MV-4-11 (cell line): ENCODE measurements around the gene KRT25.
"Not testable (repeated sequence)": the region's sequence is repeated elsewhere in the genome, so short reads cannot be mapped to it uniquely, and the experiment has no call there.

Experiments
- DNase-seq: peaks from one replicate; lab custom pipeline; 2025; lab: John Stamatoyannopoulos, UW

Gene KRT25

GRCh38 chr17:40753804-40754203 is 1.3 kb downstream of the KRT25 start:
- no peak for DNase-seq

- DNase-seq: no peak
Observed at GRCh38 chr17:40751065-40751464, 4.1 kb downstream of the KRT25 start.

DNA sequence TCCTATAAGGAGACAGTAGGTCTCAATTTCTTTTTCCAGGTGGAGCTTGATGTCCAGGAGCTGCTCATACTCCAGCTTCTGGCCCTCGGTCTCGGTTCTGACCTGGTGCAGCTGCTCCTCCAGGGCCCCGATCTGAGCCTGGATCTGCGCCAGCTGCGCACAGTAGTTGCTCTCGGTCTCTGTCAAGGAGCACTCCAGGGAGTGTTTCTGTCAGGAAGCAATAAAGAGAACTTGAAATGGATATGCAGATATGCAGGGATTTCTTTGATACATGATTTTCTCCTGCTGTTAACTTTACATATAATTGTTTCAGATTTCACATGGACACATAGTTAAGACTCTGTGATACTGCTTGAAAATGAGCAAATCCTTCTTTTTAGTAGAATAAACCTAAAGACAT is 4.7 kb downstream of the KRT25 start:
- no peak for DNase-seq

- DNase-seq: not testable (repeated sequence)
Observed at GRCh38 chr17:40748666-40749065, 6.5 kb downstream of the KRT25 start.

- DNase-seq: no peak
Observed at GRCh38 chr17:40738553-40738952, 16.6 kb downstream of the KRT25 start.

DNA sequence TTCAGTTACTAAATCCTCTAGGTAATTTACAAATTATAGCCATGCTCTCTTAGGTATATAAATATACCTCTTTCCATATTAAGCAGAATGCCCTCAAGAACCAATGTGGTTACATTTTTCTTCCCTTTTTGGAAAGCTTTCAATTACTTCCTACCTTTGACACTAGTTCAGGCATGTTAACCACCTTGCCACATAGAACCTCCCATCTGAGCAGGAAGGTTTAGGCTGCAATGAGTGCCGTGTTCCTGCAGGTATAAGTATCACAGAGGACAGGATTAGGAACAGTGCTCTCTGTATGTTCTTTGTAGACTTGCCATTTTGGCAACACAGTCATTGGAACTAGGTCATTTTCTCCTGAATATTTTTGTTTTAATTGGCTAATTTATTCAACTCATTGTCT is 20.1 kb downstream of the KRT25 start:
- DNase-seq: no peak

DNA sequence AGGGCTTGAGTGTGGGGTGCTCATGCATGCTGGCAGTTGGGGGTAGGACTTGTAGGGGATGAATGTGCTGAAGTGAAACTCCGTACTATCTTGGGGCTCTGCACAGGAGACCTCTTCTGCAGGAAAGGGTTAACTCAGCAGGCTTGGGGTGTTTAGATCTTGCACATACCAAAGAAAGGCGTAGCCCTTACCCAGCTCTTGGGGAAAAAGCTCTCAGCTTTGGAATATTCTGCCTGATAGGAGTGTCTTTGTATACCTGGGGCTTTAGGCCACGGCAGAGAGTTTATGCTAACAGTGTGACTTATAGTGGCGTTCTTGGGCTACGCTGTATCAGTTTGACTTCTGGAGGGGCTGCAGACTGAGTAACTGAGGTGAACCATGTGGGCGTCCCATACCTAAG is 21.1 kb downstream of the KRT25 start:
- no peak for DNase-seq

DNA sequence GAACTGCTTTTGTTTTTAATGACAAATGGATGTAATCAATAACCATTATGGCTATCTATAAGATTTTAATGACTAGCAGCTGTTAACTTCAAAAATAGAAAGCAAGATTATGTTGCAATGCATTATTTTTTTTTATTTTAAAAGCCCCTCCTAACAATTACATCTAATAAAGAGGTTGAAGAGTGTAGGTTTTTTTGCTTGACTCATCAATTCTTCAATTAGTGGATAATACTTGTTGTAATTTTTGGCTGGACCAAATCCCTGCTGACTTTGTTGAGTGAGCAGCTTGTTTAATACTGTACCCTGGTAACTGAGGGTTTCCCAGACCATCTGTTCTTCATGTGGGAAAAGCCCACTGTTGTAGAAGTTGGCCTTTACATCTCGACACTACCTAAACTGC is 24.2 kb downstream of the KRT25 start:
- no peak for DNase-seq

- DNase-seq: peak; percentile 28
Observed at GRCh38 chr17:40727447-40728231, 27.5 kb downstream of the KRT25 start.

DNA sequence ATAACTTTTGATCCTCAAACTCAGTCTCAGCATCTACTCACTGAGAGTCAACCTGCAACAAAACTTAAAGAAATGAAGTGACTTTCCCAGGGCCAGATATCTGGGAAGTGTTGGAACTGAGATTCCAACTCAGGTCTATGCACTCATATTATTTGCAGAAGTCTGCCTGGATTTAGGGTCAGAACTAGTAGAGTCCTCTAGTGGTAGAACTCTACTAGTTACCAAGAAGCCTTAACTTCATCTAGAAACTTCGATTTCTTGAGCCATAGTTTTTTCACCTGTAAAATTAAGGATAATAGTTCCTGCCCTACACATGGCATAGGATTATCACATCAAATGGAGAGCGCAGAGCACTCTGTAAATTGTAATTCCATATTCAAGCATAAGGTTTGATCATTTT is 28.2 kb downstream of the KRT25 start:
- peak; percentile 13 for DNase-seq

- no peak for DNase-seq
Observed at GRCh38 chr17:40724656-40725055, 30.5 kb downstream of the KRT25 start.

- no peak for DNase-seq
Observed at GRCh38 chr17:40722241-40722640, 32.9 kb downstream of the KRT25 start.

- no peak for DNase-seq
Observed at GRCh38 chr17:40720899-40721298, 34.2 kb downstream of the KRT25 start.

GRCh38 chr17:40718930-40719329 is 36.2 kb downstream of the KRT25 start:
- DNase-seq: no peak

DNA sequence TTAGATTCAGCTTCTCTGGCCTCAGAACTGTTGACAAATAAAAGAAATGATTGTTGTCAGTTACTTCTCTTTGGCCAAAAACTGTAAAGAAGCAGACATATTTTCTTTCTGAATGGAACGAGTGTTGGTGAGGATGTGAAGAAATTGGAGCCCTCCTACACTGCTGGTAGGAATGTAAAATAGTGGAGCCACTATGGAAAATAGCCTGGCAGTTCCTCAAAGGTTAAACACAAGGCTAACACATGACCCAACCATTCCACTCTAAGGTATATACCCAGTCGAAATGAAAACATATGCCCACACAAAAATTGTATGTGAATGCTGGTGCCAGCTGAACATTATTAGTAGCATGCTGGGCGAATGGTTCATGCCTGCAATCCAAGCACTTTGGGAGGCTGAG is 37.4 kb downstream of the KRT25 start:
- DNase-seq: no peak

- no peak for DNase-seq
Observed at GRCh38 chr17:40714473-40714872, 40.7 kb downstream of the KRT25 start.

GRCh38 chr17:40707745-40708144 is 47.4 kb downstream of the KRT25 start:
- DNase-seq: peak; percentile 96

DNA sequence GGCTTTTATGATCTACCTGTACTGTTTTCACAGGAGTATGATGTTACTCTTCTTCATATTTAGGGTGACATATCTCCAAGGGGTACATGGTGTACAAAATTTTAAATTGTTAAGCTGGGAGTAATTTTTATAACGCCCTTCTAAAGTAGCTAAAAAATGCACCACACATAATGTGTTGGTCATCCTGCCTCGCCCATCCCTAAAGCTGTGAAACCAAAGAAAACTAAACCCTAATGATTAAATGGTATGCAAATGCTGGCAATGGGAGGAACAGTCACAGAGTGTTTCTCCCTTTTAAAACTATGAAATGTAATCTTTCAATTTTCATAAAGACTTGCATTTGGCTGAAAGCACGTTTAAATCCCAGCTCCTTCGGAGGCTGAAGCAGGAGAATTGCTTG is 49.5 kb downstream of the KRT25 start:
- DNase-seq: no peak

- no peak for DNase-seq
Observed at GRCh38 chr17:40703652-40704051, 51.5 kb downstream of the KRT25 start, which contains the start of gene KRT24. TSS of gene KRT24 (minus strand) at chr17:40703752. CDS start at chr17:40703693, 59 bp downstream.

DNA sequence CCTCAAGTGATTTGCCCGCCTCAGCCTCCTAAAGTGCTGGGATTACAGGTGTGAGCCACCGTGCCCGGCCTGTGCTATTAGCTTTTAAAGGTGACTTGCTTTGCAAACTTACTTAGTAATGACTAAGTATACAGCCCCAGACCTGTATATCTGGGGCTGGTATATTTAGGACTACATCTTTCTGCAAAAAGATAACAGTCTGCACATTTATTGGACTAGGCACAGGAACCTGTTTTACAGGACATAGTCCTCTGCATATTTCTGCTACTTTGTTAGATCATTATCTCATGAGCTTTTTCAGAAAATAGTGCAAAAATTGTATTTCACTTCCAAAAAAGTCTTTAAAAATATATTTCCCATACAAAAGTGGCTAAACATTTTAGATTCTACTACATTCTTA is 52.9 kb downstream of the KRT25 start:
- DNase-seq: no peak

DNA sequence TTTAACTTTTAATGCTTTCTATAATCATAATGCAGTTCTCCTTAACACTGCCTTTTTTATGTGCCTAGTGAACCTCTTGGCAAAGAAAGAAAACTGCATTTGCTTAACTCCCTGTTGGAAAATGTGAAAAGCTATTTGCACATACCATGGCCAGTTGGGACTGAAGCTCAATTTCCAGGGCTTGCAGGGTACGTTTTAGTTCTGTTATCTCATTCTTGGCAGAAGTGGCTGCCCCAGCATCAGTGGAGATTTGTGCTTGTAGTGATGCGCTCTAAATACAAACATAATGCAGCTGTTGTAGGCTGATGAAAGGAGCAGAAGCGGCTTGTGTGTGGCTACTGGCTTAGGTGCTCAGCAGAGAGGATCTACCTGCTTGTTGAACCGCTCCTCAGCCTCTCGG is 55.3 kb downstream of the KRT25 start:
- no peak for DNase-seq

GRCh38 chr17:40699371-40699770 is 55.8 kb downstream of the KRT25 start:
- no peak for DNase-seq
